OCI-LY1 (cell line): Measurements from ENCODE around the gene NMRK2.

Experiments
- H2AFZ ChIP-seq: fragments of 200-600 bp; sonication (generic), shearing (Covaris generic); 2 replicates; pipeline ENCODE4 v1.6.0; 2014; ENCODE audit warnings: antibody characterized with exemption, mild to moderate bottlenecking, low read length
- H3F3A ChIP-seq: fragments of 200-600 bp; sonication (generic), shearing (Covaris generic); 2 replicates; pipeline ENCODE4 v1.6.0; 2014; ENCODE audit warnings: mild to moderate bottlenecking, antibody characterized with exemption, low read length, moderate library complexity; ENCODE audit not compliant: insufficient read depth
- H3K27ac ChIP-seq: fragments of 200-600 bp; sonication (generic); 2 replicates; pipeline ENCODE4 v1.5.1; 2014; ENCODE audit warnings: low read length, mixed run types, mild to moderate bottlenecking, low read depth; ENCODE audit not compliant: poor library complexity, severe bottlenecking
- H3K27me3 ChIP-seq: fragments of 200-600 bp; sonication (generic); 2 replicates; pipeline ENCODE4 v1.6.0; 2014; ENCODE audit warnings: antibody characterized with exemption, mild to moderate bottlenecking, low read length, moderate library complexity; ENCODE audit not compliant: insufficient read depth
- H3K36me3 ChIP-seq: fragments of 200-600 bp; sonication (generic); 2 replicates; pipeline ENCODE4 v1.6.1; 2014; ENCODE audit warnings: mild to moderate bottlenecking, antibody characterized with exemption, low read length, moderate library complexity, mixed read lengths; ENCODE audit not compliant: insufficient read depth
- H3K4me1 ChIP-seq: fragments of 200-600 bp; sonication (generic); 2 replicates; pipeline ENCODE4 v1.5.1; 2014; ENCODE audit warnings: mild to moderate bottlenecking, low read length, moderate library complexity; ENCODE audit not compliant: insufficient read depth, severe bottlenecking
- H3K4me2 ChIP-seq: fragments of 200-600 bp; sonication (generic), shearing (Covaris generic); 2 replicates; pipeline ENCODE4 v1.6.1; 2014; ENCODE audit warnings: low read length
- H3K4me3 ChIP-seq: fragments of 200-600 bp; sonication (generic); 2 replicates; pipeline ENCODE4 v1.5.1; 2014; ENCODE audit warnings: low read length, low read depth, mild to moderate bottlenecking, mixed read lengths; ENCODE audit not compliant: poor library complexity, severe bottlenecking
- H3K79me2 ChIP-seq: fragments of 200-600 bp; shearing (Covaris generic); 2 replicates; pipeline ENCODE4 v1.6.1; 2016; ENCODE audit warnings: mixed run types, low read length, mixed read lengths; ENCODE audit not compliant: insufficient read depth
- H3K9ac ChIP-seq: fragments of 200-600 bp; sonication (generic), shearing (Covaris generic); 2 replicates; pipeline ENCODE4 v1.6.1; 2014; ENCODE audit warnings: mild to moderate bottlenecking, low read length, mixed read lengths
- H3K9me2 ChIP-seq: fragments of 200-600 bp; sonication (generic), shearing (Covaris generic); 2 replicates; pipeline ENCODE4 v1.6.1; 2014; ENCODE audit warnings: low read depth, mild to moderate bottlenecking, low read length, mixed read lengths
- H3K9me3 ChIP-seq: fragments of 200-600 bp; shearing (Covaris generic); 2 replicates; pipeline ENCODE4 v1.6.1; 2014; ENCODE audit warnings: low read length, mixed read lengths
- H4K20me1 ChIP-seq: fragments of 200-600 bp; sonication (generic), shearing (Covaris generic); 2 replicates; pipeline ENCODE4 v1.6.0; 2016; ENCODE audit warnings: mild to moderate bottlenecking, low read length; ENCODE audit not compliant: insufficient read depth
- EZH2 ChIP-seq: fragments of 200-600 bp; sonication (generic), shearing (Covaris generic); IDR thresholded peaks from 2 replicates; pipeline ENCODE4 v1.8.0; 2017; ENCODE audit warnings: borderline replicate concordance, mixed run types, mild to moderate bottlenecking, antibody characterized with exemption, low read length, moderate library complexity, mixed read lengths
- TF ChIP-seq, protein P1 (sequence below): fragments of 200-600 bp; sonication (generic), shearing (Covaris generic); IDR thresholded peaks from 2 replicates; pipeline ENCODE4 v1.5.1; 2017; ENCODE audit warnings: mild to moderate bottlenecking, antibody characterized with exemption, low read length, moderate library complexity, mixed read lengths

Gene NMRK2

DNA sequence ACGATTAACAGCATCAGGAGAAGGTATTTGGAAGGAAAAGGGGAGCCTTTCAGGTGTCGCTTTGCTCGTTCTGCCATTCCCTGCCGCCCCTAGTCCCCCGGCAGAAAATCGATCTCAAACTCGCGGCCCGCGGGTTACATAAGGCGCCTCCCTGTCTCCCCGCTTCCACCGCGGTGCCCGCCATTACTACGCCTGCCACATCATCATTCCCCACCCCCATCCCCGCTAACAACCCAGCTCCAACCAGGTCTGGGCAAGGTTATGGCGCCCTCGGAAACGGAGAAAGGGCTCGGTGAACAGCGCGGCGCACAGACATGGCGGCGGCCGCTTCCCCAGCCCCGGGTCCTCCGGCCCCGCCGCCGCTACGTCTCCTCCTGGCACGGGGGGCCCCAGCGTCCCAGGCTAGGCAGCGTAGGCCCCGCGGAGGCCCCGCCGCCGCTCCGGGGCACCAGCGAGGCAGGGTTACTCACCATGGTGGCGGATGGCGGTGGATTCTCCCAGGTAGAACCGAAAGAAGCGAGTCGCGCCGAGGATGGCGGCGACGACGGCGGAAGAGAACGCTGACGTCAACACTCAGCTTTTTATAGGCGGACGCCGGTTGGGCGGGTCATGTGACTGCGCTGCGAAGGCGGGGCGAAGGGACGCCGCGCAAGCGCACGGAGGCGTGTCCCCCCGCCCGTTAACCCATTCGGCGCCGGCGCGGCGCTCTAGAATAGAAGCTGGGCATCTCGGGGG, 52.2 kb downstream of the NMRK2 start, which contains the start of gene EEF2:
EEF2 (minus strand) TSS at position 556 of the 735 bp plus-strand sequence; CDS start at position 473, 83 bp downstream.
- peaks cover 12% of the 10 kb centered on the region; the same call in 1 of the 2 replicates for H3F3A ChIP-seq
- no peaks in the 10 kb centered on the region for H3K27me3 ChIP-seq
- peaks cover 28% of the 10 kb centered on the region for H3K79me2 ChIP-seq
- peak within 1 kb of the TSS; percentile 93 for H3K4me2 ChIP-seq
- H3K36me3 ChIP-seq: peaks cover 50% of the 10 kb centered on the region
- 0 out of 2 replicates have a peak within 1 kb of the TSS, but pooled peaks have one; percentile 7 for H2AFZ ChIP-seq
- peaks cover 47% of the 10 kb centered on the region for H3K4me1 ChIP-seq
- H3K27ac ChIP-seq: peak within 1 kb of the TSS; percentile 88
- H3K9ac ChIP-seq: peak within 1 kb of the TSS; percentile 100
- H4K20me1 ChIP-seq: no peaks in the 10 kb centered on the region
- H3K9me2 ChIP-seq: no peaks in the 10 kb centered on the region
- peak within 1 kb of the TSS; percentile 99 for H3K4me3 ChIP-seq
- H3K9me3 ChIP-seq: no peaks in the 10 kb centered on the region
- no peak for TF ChIP-seq EZH2
- TF ChIP-seq, protein P1, sequence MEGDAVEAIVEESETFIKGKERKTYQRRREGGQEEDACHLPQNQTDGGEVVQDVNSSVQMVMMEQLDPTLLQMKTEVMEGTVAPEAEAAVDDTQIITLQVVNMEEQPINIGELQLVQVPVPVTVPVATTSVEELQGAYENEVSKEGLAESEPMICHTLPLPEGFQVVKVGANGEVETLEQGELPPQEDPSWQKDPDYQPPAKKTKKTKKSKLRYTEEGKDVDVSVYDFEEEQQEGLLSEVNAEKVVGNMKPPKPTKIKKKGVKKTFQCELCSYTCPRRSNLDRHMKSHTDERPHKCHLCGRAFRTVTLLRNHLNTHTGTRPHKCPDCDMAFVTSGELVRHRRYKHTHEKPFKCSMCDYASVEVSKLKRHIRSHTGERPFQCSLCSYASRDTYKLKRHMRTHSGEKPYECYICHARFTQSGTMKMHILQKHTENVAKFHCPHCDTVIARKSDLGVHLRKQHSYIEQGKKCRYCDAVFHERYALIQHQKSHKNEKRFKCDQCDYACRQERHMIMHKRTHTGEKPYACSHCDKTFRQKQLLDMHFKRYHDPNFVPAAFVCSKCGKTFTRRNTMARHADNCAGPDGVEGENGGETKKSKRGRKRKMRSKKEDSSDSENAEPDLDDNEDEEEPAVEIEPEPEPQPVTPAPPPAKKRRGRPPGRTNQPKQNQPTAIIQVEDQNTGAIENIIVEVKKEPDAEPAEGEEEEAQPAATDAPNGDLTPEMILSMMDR: no peak

DNA sequence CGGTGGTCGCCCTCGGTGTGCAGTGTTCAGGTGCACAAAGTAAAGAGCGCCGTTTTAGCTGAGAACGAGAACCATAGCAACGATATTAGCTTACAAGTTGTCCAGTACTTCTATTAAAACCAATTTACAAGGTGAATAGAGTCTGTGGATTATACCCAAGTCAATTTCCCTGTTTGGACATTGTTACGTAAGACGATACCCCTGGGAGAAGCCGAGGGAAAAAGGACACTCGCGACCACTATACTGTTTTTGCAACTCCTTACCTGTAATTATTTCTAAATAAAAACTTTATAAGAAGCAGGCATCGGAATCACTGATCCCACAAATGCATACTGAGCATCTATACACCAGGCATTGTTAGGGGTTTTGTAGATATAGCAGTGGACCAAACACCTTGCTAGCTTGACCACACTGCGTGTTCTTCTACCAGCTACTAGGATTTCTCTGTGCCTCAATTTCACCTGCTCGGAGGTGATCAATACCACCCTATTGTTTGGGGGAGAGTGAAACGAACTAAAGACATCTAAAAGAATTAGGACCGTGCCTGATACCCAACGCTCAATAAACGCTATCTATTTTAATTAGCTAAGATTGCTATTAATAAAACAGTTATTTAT, 52.9 kb downstream of the NMRK2 start:
- H2AFZ ChIP-seq: 0 out of 2 replicates have a peak overlapping the region, but pooled peaks have one; percentile 7
- TF ChIP-seq, protein P1: no peak
- TF ChIP-seq EZH2: no peak
- peaks cover 12% of the 10 kb centered on the region; the same call in 1 of the 2 replicates for H3F3A ChIP-seq
- H3K36me3 ChIP-seq: peaks cover 43% of the 10 kb centered on the region
- H3K27ac ChIP-seq: peak overlapping the region; percentile 88
- H3K9me2 ChIP-seq: no peaks in the 10 kb centered on the region
- H3K9ac ChIP-seq: peak overlapping the region; percentile 65
- no peaks in the 10 kb centered on the region for H3K27me3 ChIP-seq
- H3K4me3 ChIP-seq: peak overlapping the region; percentile 99
- H3K4me2 ChIP-seq: peak overlapping the region; percentile 93
- H4K20me1 ChIP-seq: no peaks in the 10 kb centered on the region
- H3K79me2 ChIP-seq: peaks cover 28% of the 10 kb centered on the region
- no peaks in the 10 kb centered on the region for H3K9me3 ChIP-seq
- peaks cover 47% of the 10 kb centered on the region for H3K4me1 ChIP-seq

DNA sequence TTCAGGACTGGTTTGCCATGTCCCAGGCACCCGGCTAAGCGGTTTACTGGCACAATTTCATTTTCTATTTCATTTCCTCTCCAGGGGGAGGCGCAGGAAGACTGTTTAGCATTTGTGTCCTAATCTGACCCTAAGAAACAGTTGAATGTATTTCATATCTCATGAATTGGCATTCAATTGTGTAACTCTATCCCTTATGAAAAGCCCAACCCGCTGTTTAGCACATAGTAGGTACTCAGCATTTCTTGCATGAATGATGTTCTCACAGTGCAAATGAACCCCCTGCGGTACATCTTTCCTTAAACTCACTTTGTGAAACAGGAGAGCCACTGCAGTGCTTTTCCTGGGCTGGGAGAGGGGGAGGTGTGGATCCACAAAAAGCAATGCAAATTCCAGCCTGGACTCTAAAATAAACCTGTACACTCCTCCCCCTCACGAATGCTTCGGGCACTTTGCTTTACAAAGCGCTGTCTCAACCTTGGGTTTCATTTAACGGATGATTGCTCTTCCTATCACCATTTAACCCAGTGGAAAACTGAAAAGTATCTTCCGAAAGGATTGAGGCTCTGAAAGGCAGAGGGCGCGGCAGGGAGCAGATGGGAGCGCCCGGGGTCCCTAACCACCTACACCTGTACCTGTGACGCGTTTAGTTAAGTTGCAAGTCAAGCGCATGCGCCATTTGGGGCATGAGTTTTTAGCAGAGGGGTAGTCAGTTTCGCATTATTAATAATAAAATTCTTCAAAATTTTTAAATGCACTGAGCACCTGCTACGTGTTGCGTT, 53.6 kb downstream of the NMRK2 start:
- H3K27ac ChIP-seq: peak overlapping the region; percentile 88
- H3K9me2 ChIP-seq: no peaks in the 10 kb centered on the region
- peak overlapping the region; percentile 99 for H3K4me3 ChIP-seq
- TF ChIP-seq, protein P1: peak; percentile 85
- TF ChIP-seq EZH2: no peak
- peaks cover 36% of the 10 kb centered on the region for H3K36me3 ChIP-seq
- peak overlapping the region; percentile 93 for H3K4me2 ChIP-seq
- no peaks in the 10 kb centered on the region for H3K27me3 ChIP-seq
- H4K20me1 ChIP-seq: no peaks in the 10 kb centered on the region
- peaks cover 12% of the 10 kb centered on the region; the same call in 1 of the 2 replicates for H3F3A ChIP-seq
- H3K9ac ChIP-seq: peak overlapping the region; percentile 65
- H2AFZ ChIP-seq: no peak overlapping the region
- H3K79me2 ChIP-seq: peaks cover 27% of the 10 kb centered on the region
- H3K9me3 ChIP-seq: no peaks in the 10 kb centered on the region
- H3K4me1 ChIP-seq: peaks cover 47% of the 10 kb centered on the region
